Neural progenitor cell (in vitro differentiated cells): ENCODE measurements around the gene PCK1.

ENCODE experiments used
- CTCF ChIP-seq: fragments of 200-600 bp; sonication (generic); IDR thresholded peaks from 2 replicates; pipeline ENCODE4 v1.5.1; 2017; ENCODE audit warnings: antibody characterized with exemption, mild to moderate bottlenecking
- EZH2 ChIP-seq: fragments of 200-600 bp; sonication (generic); IDR thresholded peaks from 2 replicates; pipeline ENCODE4 v1.6.1; 2017; ENCODE audit warnings: antibody characterized with exemption, mild to moderate bottlenecking, moderate library complexity
- EZH2phosphoT487 ChIP-seq: fragments of 200-600 bp; sonication (generic); IDR thresholded peaks from 2 replicates; pipeline ENCODE4 v1.6.1; 2017; ENCODE audit warnings: antibody characterized with exemption

- TF ChIP-seq CTCF (no peak), EZH2 (no peak), EZH2phosphoT487 (no peak)
Observed at GRCh38 chr20:57592263-57593092, 31.6 kb downstream of the PCK1 start.
